ENCODE data around the gene SOBP.

The SOBP gene

GRCh38 chr6:107703606-107704005 lies 213.7 kb downstream of the SOBP start:
- no peak for DNase-seq

DNA sequence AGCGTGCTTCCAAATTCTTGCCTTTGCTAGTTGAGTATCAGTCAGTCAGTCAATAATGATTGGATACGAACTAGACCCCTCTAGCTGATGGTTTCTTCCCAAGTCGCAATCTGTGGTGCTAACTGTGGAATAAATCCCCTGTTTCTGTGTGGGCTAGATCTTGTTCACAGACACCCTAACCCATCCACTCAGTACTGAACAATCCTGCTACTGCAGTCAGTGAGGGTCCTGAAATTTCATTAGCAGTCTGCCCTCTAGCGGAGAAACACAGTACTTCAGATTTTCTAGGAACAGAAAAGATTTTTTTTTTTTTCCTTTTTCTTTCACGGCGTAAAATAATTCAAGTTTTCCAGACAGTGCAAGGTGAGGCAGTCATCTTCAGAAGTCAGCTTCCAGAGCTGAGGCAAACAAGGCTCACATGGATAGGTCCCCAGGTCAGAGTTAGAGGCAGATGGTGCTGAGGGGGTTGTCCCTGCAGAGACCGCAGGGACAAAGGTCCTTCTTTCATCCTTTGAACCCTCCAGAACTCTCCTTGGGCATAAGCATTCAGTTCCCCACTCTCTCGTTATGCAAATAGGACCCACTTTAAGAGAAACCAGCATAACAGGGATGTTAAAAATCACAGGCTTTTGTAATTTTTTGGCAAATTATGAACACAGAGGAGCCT lies 214.6 kb downstream of the SOBP start:
- peak; percentile 66 for DNase-seq

- DNase-seq = peak; percentile 98
Observed at GRCh38 chr6:107706516-107707115, 216.7 kb downstream of the SOBP start.

GRCh38 chr6:107707346-107708275 lies 217.7 kb downstream of the SOBP start:
- peak; percentile 23 for DNase-seq

GRCh38 chr6:107708435-107708834 lies 218.5 kb downstream of the SOBP start:
- no peak for DNase-seq

DNA sequence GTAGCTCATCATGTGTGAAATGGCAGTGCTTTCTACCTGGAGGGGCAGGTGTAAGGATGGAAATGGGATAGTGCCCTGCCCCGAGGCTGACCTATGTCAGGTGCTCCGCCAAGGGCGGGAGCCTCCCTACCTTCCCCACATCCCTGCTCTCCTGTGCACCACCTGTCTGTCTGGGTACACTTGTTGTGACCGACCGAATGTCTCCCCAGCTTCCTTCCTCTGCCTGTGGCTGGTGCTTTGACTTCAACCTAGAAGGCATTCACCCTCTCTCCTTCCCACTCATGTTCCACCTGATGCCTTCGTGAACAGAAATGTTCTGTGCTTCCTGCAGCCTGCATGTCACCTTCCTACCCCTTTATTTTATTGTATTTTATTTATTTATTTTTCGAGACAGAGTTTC lies 219.4 kb downstream of the SOBP start:
- DNase-seq = no peak
